ENCODE measurements around the gene SCYL3.
A peak's percentile ranks its signal among the peaks of the same experiment; 100 is the strongest.
"Not testable (repeated sequence)": the region's sequence is repeated elsewhere in the genome, so short reads cannot be mapped to it uniquely, and the experiment has no call there.

The SCYL3 gene

GRCh38 chr1:169811418-169812035 is 82.2 kb downstream of the SCYL3 start:
- FAIRE-seq: not testable (repeated sequence)

GRCh38 chr1:169809370-169810095 is 84.2 kb downstream of the SCYL3 start:
- peak; percentile 43 for FAIRE-seq

GRCh38 chr1:169804941-169805340 is 88.8 kb downstream of the SCYL3 start:
- no peak for FAIRE-seq

GRCh38 chr1:169802888-169803287 is 90.8 kb downstream of the SCYL3 start:
- FAIRE-seq: no peak

All from colon (tissue), 2 donors.